Activated CD4-positive, alpha-beta memory T cell treated with anti-CD3 and anti-CD28 coated beads, Interleukin-2, amount 10 ng/mL, durations not matched to agents 7 days and 5 days (primary cell): ENCODE measurements around the gene PPP2R2D. TPM values are rescaled to one million over a fixed set of nuclear protein-coding genes. Genes with fewer than 3 reads are reported as not detected.

Experiments used
- CTCF ChIA-PET: fragments of 350-600 bp; sonication (Branson Sonifier 250); formaldehyde crosslinking; loops from one replicate; lab custom pipeline; 2021; ENCODE audit warnings: antibody characterized with exemption, inconsistent platforms; lab: Charles Lee
- POLR2A ChIA-PET: fragments of 350-600 bp; sonication (Branson Sonifier 250); formaldehyde crosslinking; loops from one replicate; lab custom pipeline; 2021; ENCODE audit warnings: antibody characterized with exemption; lab: Charles Lee
- DNase-seq: peaks from one replicate; pipeline ENCODE4 v3.0.0-alpha.2; 2020
- H3K27ac Mint-ChIP-seq: one replicate; pipeline ENCODE4 v1.8.0; 2021; ENCODE audit warnings: mild to moderate bottlenecking, mixed read lengths
- H3K27me3 Mint-ChIP-seq: one replicate; pipeline ENCODE4 v1.8.0; 2021; ENCODE audit warnings: mixed read lengths
- H3K36me3 Mint-ChIP-seq: one replicate; pipeline ENCODE4 v1.8.0; 2021; ENCODE audit warnings: low read depth, mixed read lengths
- H3K4me1 Mint-ChIP-seq: one replicate; pipeline ENCODE4 v1.8.0; 2021; ENCODE audit warnings: mixed read lengths
- H3K4me3 Mint-ChIP-seq: one replicate; pipeline ENCODE4 v1.8.0; 2021; ENCODE audit warnings: mild to moderate bottlenecking, mixed read lengths
- H3K9me3 Mint-ChIP-seq: one replicate; pipeline ENCODE4 v1.8.0; 2021; ENCODE audit warnings: mixed read lengths
- total RNA-seq, 2 experiments: library from RNA; stranded (reverse); gene quantifications; one replicate each; pipeline ENCODE4 v1.2.3, GENCODE V29; 2021

Gene PPP2R2D
- total RNA-seq, 2 experiments from 2014 or later = 40.3 to 40.8 TPM

GRCh38 chr10:131858583-131859340 is 42.0 kb upstream of the PPP2R2D start:
- POLR2A ChIA-PET = no interaction called here

GRCh38 chr10:131859341-131860020 is 41.3 kb upstream of the PPP2R2D start:
- no peak overlapping the region for H3K27ac Mint-ChIP-seq
- peaks cover 10% of the 10 kb centered on the region for H3K27me3 Mint-ChIP-seq
- no peaks in the 10 kb centered on the region for H3K4me1 Mint-ChIP-seq
- no peaks in the 10 kb centered on the region for H3K9me3 Mint-ChIP-seq
- ChIA-PET POLR2A (no interaction called here), CTCF (no interaction called here)
- H3K4me3 Mint-ChIP-seq = no peak overlapping the region
- no peaks in the 10 kb centered on the region for H3K36me3 Mint-ChIP-seq
- no peak for DNase-seq

More at GRCh38 chr10:131858583-131859340, 42.0 kb upstream of the PPP2R2D start:
- H3K36me3 Mint-ChIP-seq = no peaks in the 10 kb centered on the region
- H3K4me3 Mint-ChIP-seq = no peak overlapping the region
- CTCF ChIA-PET = no interaction called here
- no peak overlapping the region for H3K27ac Mint-ChIP-seq
- no peak for DNase-seq
- H3K27me3 Mint-ChIP-seq = peaks cover 10% of the 10 kb centered on the region
- H3K4me1 Mint-ChIP-seq = no peaks in the 10 kb centered on the region
- no peaks in the 10 kb centered on the region for H3K9me3 Mint-ChIP-seq

- no peaks in the 10 kb centered on the region for H3K36me3 Mint-ChIP-seq
- POLR2A ChIA-PET = no interaction called here
- H3K9me3 Mint-ChIP-seq = no peaks in the 10 kb centered on the region
- H3K27ac Mint-ChIP-seq = no peak overlapping the region
- no peak overlapping the region for H3K4me3 Mint-ChIP-seq
- H3K4me1 Mint-ChIP-seq = no peaks in the 10 kb centered on the region
- CTCF ChIA-PET = no interaction called here
- peaks cover 10% of the 10 kb centered on the region for H3K27me3 Mint-ChIP-seq
- no peak for DNase-seq
Observed at GRCh38 chr10:131860311-131860710, 40.5 kb upstream of the PPP2R2D start.

GRCh38 chr10:131860806-131861440 is 39.9 kb upstream of the PPP2R2D start:
- Mint-ChIP-seq H3K4me1 (no peaks in the 10 kb centered on the region), H3K36me3 (no peaks in the 10 kb centered on the region), H3K4me3 (no peak overlapping the region), H3K9me3 (no peaks in the 10 kb centered on the region), H3K27ac (no peak overlapping the region), H3K27me3 (peaks cover 10% of the 10 kb centered on the region)
- ChIA-PET POLR2A (no interaction called here), CTCF (no interaction called here)
- no peak for DNase-seq

GRCh38 chr10:131862548-131862947 is 38.3 kb upstream of the PPP2R2D start:
- ChIA-PET POLR2A (no interaction called here), CTCF (no interaction called here)
- no peak overlapping the region for H3K4me3 Mint-ChIP-seq
- no peaks in the 10 kb centered on the region for H3K9me3 Mint-ChIP-seq
- H3K4me1 Mint-ChIP-seq = no peaks in the 10 kb centered on the region
- H3K36me3 Mint-ChIP-seq = no peaks in the 10 kb centered on the region
- no peak overlapping the region for H3K27ac Mint-ChIP-seq
- H3K27me3 Mint-ChIP-seq = peaks cover 10% of the 10 kb centered on the region
- no peak for DNase-seq

GRCh38 chr10:131865223-131865917 is 35.4 kb upstream of the PPP2R2D start:
- H3K4me3 Mint-ChIP-seq = no peak overlapping the region
- H3K27ac Mint-ChIP-seq = no peak overlapping the region
- no peaks in the 10 kb centered on the region for H3K4me1 Mint-ChIP-seq
- no peak for DNase-seq
- ChIA-PET POLR2A (no interaction called here), CTCF (interaction anchor here (0.9 kb wide), 1 partner anchor 157 kb away, joined by 3 read pairs; no protein-coding TSS in a partner anchor)
- H3K36me3 Mint-ChIP-seq = no peaks in the 10 kb centered on the region
- H3K27me3 Mint-ChIP-seq = peaks cover 8% of the 10 kb centered on the region
- no peaks in the 10 kb centered on the region for H3K9me3 Mint-ChIP-seq

GRCh38 chr10:131866673-131867072 is 34.1 kb upstream of the PPP2R2D start:
- no peaks in the 10 kb centered on the region for H3K9me3 Mint-ChIP-seq
- no peak overlapping the region for H3K27ac Mint-ChIP-seq
- H3K36me3 Mint-ChIP-seq = no peaks in the 10 kb centered on the region
- DNase-seq = no peak
- no peak overlapping the region for H3K4me3 Mint-ChIP-seq
- peaks cover 3% of the 10 kb centered on the region for H3K27me3 Mint-ChIP-seq
- ChIA-PET POLR2A (no interaction called here), CTCF (no interaction called here)
- no peaks in the 10 kb centered on the region for H3K4me1 Mint-ChIP-seq

- H3K4me3 Mint-ChIP-seq = no peak overlapping the region
- CTCF ChIA-PET = no interaction called here
- H3K27me3 Mint-ChIP-seq = no peaks in the 10 kb centered on the region
- H3K4me1 Mint-ChIP-seq = no peaks in the 10 kb centered on the region
- no peaks in the 10 kb centered on the region for H3K36me3 Mint-ChIP-seq
- no peak for DNase-seq
- no peak overlapping the region for H3K27ac Mint-ChIP-seq
- POLR2A ChIA-PET = no interaction called here
- no peaks in the 10 kb centered on the region for H3K9me3 Mint-ChIP-seq
Observed at GRCh38 chr10:131868436-131868835, 32.4 kb upstream of the PPP2R2D start.

- ChIA-PET CTCF (no interaction called here), POLR2A (no interaction called here)
- Mint-ChIP-seq H3K4me1 (no peaks in the 10 kb centered on the region), H3K36me3 (no peaks in the 10 kb centered on the region), H3K27ac (no peak overlapping the region), H3K9me3 (no peaks in the 10 kb centered on the region), H3K27me3 (no peaks in the 10 kb centered on the region), H3K4me3 (no peak overlapping the region)
- DNase-seq = no peak
Observed at GRCh38 chr10:131869344-131869743, 31.5 kb upstream of the PPP2R2D start.

GRCh38 chr10:131870411-131870810 is 30.4 kb upstream of the PPP2R2D start:
- Mint-ChIP-seq H3K36me3 (no peaks in the 10 kb centered on the region), H3K27ac (no peak overlapping the region), H3K4me1 (peaks cover 2% of the 10 kb centered on the region), H3K27me3 (no peaks in the 10 kb centered on the region), H3K9me3 (no peaks in the 10 kb centered on the region), H3K4me3 (no peak overlapping the region)
- DNase-seq = no peak
- POLR2A ChIA-PET = no interaction called here
- CTCF ChIA-PET = no interaction called here

- H3K9me3 Mint-ChIP-seq = no peaks in the 10 kb centered on the region
- CTCF ChIA-PET = no interaction called here
- POLR2A ChIA-PET = no interaction called here
- no peaks in the 10 kb centered on the region for H3K36me3 Mint-ChIP-seq
- no peak overlapping the region for H3K27ac Mint-ChIP-seq
- peaks cover 2% of the 10 kb centered on the region for H3K4me1 Mint-ChIP-seq
- no peaks in the 10 kb centered on the region for H3K27me3 Mint-ChIP-seq
- DNase-seq = no peak
- no peak overlapping the region for H3K4me3 Mint-ChIP-seq
Observed at GRCh38 chr10:131870831-131871672, 29.8 kb upstream of the PPP2R2D start.

GRCh38 chr10:131871673-131872005 is 29.2 kb upstream of the PPP2R2D start:
- Mint-ChIP-seq H3K9me3 (no peaks in the 10 kb centered on the region), H3K4me1 (peaks cover 2% of the 10 kb centered on the region), H3K4me3 (no peak overlapping the region), H3K36me3 (no peaks in the 10 kb centered on the region), H3K27me3 (peaks cover 2% of the 10 kb centered on the region), H3K27ac (no peak overlapping the region)
- POLR2A ChIA-PET = no interaction called here
- CTCF ChIA-PET = no interaction called here
- DNase-seq = no peak
